HG02642 (cell line): ENCODE measurements around the gene RAET1L.
"Not testable (repeated sequence)": the region's sequence is repeated elsewhere in the genome, so short reads cannot be mapped to it uniquely, and the experiment has no call there.

Experiments used
- ATAC-seq: cut with Tn5 transposase; IDR thresholded peaks from one replicate; pipeline ENCODE4 v1.9.1; 2021; ENCODE audit warnings: mild to moderate bottlenecking; ENCODE audit not compliant: unreplicated experiment, poor library complexity

The RAET1L gene

GRCh38 chr6:150018846-150019580 is 6.3 kb downstream of the RAET1L start:
- no peak for ATAC-seq

- ATAC-seq: not testable (repeated sequence)
These were observed 8.2 kb downstream of the RAET1L start for GRCh38 chr6:150017186-150017521.

- ATAC-seq: no peak
These were observed 8.8 kb downstream of the RAET1L start for GRCh38 chr6:150016324-150017185.

GRCh38 chr6:150015281-150016001 is 9.9 kb downstream of the RAET1L start:
- not testable (repeated sequence) for ATAC-seq

GRCh38 chr6:150014623-150015280 is 10.6 kb downstream of the RAET1L start:
- not testable (repeated sequence) for ATAC-seq

GRCh38 chr6:150013785-150014622 is 11.3 kb downstream of the RAET1L start:
- ATAC-seq: not testable (repeated sequence)

GRCh38 chr6:150012846-150013784 is 12.2 kb downstream of the RAET1L start:
- not testable (repeated sequence) for ATAC-seq

- ATAC-seq: no peak
These were observed 16.7 kb downstream of the RAET1L start for GRCh38 chr6:150008588-150008987.

GRCh38 chr6:150006961-150007464 is 18.3 kb downstream of the RAET1L start:
- no peak for ATAC-seq

GRCh38 chr6:150005761-150006651 is 19.3 kb downstream of the RAET1L start:
- no peak for ATAC-seq

GRCh38 chr6:150004783-150005717 is 20.3 kb downstream of the RAET1L start:
- peak; percentile 76 for ATAC-seq

- peak; percentile 22 for ATAC-seq
These were observed 21.1 kb downstream of the RAET1L start for GRCh38 chr6:150004101-150004782.

GRCh38 chr6:150003599-150003998 is 21.7 kb downstream of the RAET1L start:
- not testable (repeated sequence) for ATAC-seq

- ATAC-seq: no peak
These were observed 22.6 kb downstream of the RAET1L start for GRCh38 chr6:150002710-150003109.

- peak; percentile 37 for ATAC-seq
These were observed 23.9 kb downstream of the RAET1L start for GRCh38 chr6:150001295-150002008.
